OCI-LY7 (cell line): ENCODE measurements around the gene IL21R.

ENCODE experiments used
- CTCF ChIP-seq: fragments of 200-600 bp; sonication (generic); conservative IDR thresholded peaks from 2 replicates; pipeline ENCODE4 v1.5.1; 2014; ENCODE audit warnings: mild to moderate bottlenecking, antibody characterized with exemption, low read length, moderate library complexity, mixed read lengths
- EZH2phosphoT487 ChIP-seq: fragments of 200-600 bp; sonication (generic); IDR thresholded peaks from 2 replicates; pipeline ENCODE4 v1.6.1; 2018; ENCODE audit warnings: low read depth, borderline replicate concordance, mild to moderate bottlenecking, mixed run types, antibody characterized with exemption, low read length, moderate library complexity, mixed read lengths

- TF ChIP-seq CTCF (no peak), EZH2phosphoT487 (no peak)
Measured at GRCh38 chr16:27365142-27366089, 36.6 kb upstream of the IL21R start.
